ENCODE results near the gene DNAH3.
"Not testable (repeated sequence)": the region's sequence is repeated elsewhere in the genome, so short reads cannot be mapped to it uniquely, and the experiment has no call there.

Gene DNAH3

DNA sequence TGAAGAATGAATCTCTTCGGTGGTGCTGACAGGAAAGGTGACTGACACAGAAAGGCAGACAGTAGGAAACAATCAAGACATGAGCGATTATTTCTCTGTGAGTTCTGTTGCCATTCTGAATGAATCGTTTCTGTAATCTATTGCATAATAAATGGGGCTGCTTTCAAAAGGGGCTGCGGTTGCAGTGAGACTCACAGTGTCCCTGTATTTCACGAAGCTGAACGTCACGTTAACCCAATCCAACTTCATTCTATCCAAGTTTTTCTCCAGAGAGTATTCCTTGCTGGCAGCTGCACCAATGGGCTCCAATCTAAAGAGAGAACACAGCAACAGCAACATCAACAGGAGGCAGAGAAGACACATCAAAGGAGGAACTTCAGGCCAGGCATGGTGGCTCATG lies 75.4 kb downstream of the DNAH3 start:
- Mint-ChIP-seq H3K9me3 (no peaks in the 10 kb centered on the region), H3K27me3 (no peaks in the 10 kb centered on the region), H3K27ac (no peak overlapping the region), H3K4me3 (no peak overlapping the region), H3K4me1 (no peaks in the 10 kb centered on the region), H3K36me3 (no peaks in the 10 kb centered on the region)

- H3K27me3 Mint-ChIP-seq: no peaks in the 10 kb centered on the region
- H3K4me1 Mint-ChIP-seq: no peaks in the 10 kb centered on the region
- H3K36me3 Mint-ChIP-seq: no peaks in the 10 kb centered on the region
- H3K9me3 Mint-ChIP-seq: no peaks in the 10 kb centered on the region
- no peak overlapping the region for H3K27ac Mint-ChIP-seq
- no peak overlapping the region for H3K4me3 Mint-ChIP-seq
These were observed 77.7 kb downstream of the DNAH3 start for GRCh38 chr16:21072976-21073375.

DNA sequence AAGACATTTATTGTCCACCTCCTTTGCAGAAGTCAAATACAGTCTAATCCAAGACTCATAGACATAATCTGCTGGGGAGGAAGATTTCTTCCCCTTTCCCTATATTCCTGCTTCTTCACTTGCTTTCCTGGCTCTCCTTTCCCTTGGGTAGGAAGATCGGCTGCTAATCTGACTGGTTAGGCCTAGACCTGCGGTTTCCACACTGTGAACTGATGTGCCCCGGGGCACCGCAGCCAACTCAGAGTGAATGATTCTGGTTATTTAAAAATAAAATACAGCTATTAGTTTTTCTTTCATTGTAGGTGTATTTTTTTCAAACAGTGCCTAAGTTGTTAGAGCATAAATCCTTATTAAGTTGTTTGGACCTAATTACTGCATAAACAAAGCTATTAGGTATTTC lies 78.9 kb downstream of the DNAH3 start:
- Mint-ChIP-seq H3K36me3 (no peaks in the 10 kb centered on the region), H3K9me3 (no peaks in the 10 kb centered on the region), H3K27me3 (no peaks in the 10 kb centered on the region), H3K4me3 (no peak overlapping the region), H3K27ac (no peak overlapping the region), H3K4me1 (no peaks in the 10 kb centered on the region)

- no peaks in the 10 kb centered on the region for H3K4me1 Mint-ChIP-seq
- H3K9me3 Mint-ChIP-seq: no peaks in the 10 kb centered on the region
- H3K36me3 Mint-ChIP-seq: no peaks in the 10 kb centered on the region
- H3K27ac Mint-ChIP-seq: no peak overlapping the region
- no peaks in the 10 kb centered on the region for H3K27me3 Mint-ChIP-seq
- no peak overlapping the region for H3K4me3 Mint-ChIP-seq
These were observed 80.1 kb downstream of the DNAH3 start for GRCh38 chr16:21070564-21070963.

DNA sequence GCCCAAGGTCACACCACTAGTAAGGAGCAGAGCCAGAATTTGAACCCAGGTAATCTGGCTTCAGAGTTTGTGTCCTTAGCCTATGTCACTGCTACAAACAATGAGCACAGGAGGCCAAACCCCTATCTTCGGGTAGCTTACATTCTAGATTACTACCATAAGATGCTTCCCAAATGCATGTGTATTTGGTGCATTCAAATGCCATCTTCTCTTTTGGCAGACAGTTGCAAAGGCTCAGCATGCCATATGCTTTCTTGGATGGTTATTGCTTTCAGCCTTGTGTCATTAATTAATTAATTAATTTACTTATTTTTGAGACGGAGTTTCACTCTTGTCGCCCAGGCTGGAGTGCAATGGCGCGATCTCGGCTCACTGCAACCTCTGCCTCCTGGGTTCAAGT lies 80.7 kb downstream of the DNAH3 start:
- Mint-ChIP-seq H3K27ac (no peak overlapping the region), H3K9me3 (no peaks in the 10 kb centered on the region), H3K36me3 (no peaks in the 10 kb centered on the region), H3K4me1 (no peaks in the 10 kb centered on the region), H3K27me3 (no peaks in the 10 kb centered on the region), H3K4me3 (no peak overlapping the region)

DNA sequence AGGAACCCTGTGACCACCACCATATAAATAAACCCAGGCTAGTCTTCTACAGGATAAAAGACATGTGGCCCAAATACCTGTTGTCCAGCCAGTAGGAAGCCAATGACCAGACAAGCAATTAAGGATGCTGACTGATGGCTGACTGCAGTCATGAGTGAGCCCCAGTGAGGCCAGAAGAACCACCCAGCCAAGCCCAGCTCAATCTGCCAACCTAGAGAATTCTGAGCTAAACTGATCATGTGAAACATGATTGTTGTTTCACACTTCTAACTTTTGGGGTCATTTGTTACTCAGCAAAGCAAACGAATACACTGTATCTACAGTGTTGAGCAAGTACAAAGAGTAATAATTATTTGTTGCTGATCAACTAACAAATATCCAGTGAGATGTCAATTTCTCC lies 86.4 kb downstream of the DNAH3 start:
- Mint-ChIP-seq H3K9me3 (no peaks in the 10 kb centered on the region), H3K27me3 (no peaks in the 10 kb centered on the region), H3K4me1 (no peaks in the 10 kb centered on the region), H3K27ac (no peak overlapping the region), H3K4me3 (no peak overlapping the region), H3K36me3 (no peaks in the 10 kb centered on the region)

GRCh38 chr16:21063314-21063713 lies 87.3 kb downstream of the DNAH3 start:
- not testable (repeated sequence) for H3K4me3 Mint-ChIP-seq, H3K4me1 Mint-ChIP-seq, H3K36me3 Mint-ChIP-seq, H3K9me3 Mint-ChIP-seq, H3K27me3 Mint-ChIP-seq, H3K27ac Mint-ChIP-seq

DNA sequence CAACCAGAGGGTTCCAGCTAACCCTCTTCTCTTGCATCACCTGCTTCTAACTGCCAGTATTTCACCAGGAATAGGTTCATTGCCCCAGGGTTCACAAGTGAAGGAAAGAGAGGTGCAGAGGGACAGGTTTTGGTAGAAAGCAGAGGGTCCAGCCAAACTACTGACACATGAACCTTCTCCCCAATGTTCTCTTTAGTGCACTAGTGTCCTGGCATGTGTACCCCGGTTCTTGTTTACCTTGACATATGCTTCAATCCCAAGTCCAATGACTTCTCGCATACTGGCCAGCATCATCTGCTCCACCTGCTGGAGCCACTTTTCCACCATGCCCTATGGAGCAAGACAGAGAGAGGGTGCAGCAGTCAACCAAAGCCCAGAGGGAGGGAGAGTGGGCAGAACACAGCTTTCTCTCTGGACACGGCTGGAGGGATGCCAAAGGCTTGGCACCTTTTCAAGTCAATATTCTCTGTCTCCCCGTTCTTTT lies 90.6 kb downstream of the DNAH3 start:
- Mint-ChIP-seq H3K4me1 (no peaks in the 10 kb centered on the region), H3K27me3 (no peaks in the 10 kb centered on the region), H3K27ac (no peak overlapping the region), H3K36me3 (no peaks in the 10 kb centered on the region), H3K4me3 (no peak overlapping the region), H3K9me3 (no peaks in the 10 kb centered on the region)

DNA sequence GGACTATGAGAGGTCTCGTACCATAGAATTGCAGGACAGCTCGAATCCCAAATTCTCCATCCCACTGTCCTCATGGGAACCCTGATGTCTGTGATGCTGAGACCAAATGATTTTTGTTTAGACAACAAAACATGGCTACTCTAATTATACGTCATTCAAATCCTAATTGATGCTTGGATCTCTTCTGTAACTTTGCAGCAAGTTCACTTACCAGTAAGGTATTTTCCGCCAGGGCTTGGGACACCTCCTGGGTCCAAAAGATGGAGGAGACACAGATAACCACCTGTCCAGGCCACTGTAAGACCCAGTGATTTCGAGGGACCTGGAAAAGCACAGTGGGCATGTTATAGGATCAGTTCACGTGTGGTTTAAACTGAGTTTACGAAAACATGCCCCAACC lies 92.8 kb downstream of the DNAH3 start:
- no peaks in the 10 kb centered on the region for H3K4me1 Mint-ChIP-seq
- H3K27ac Mint-ChIP-seq: no peak overlapping the region
- no peaks in the 10 kb centered on the region for H3K9me3 Mint-ChIP-seq
- no peaks in the 10 kb centered on the region for H3K36me3 Mint-ChIP-seq
- no peak overlapping the region for H3K4me3 Mint-ChIP-seq
- H3K27me3 Mint-ChIP-seq: peaks cover under 1% of the 10 kb centered on the region

GRCh38 chr16:21056396-21056795 lies 94.2 kb downstream of the DNAH3 start:
- no peaks in the 10 kb centered on the region for H3K9me3 Mint-ChIP-seq
- no peaks in the 10 kb centered on the region for H3K36me3 Mint-ChIP-seq
- no peak overlapping the region for H3K4me3 Mint-ChIP-seq
- peaks cover 3% of the 10 kb centered on the region for H3K27me3 Mint-ChIP-seq
- H3K27ac Mint-ChIP-seq: no peak overlapping the region
- H3K4me1 Mint-ChIP-seq: no peaks in the 10 kb centered on the region

GRCh38 chr16:21055738-21056137 lies 94.9 kb downstream of the DNAH3 start:
- H3K9me3 Mint-ChIP-seq, H3K4me3 Mint-ChIP-seq, H3K27ac Mint-ChIP-seq, H3K27me3 Mint-ChIP-seq, H3K4me1 Mint-ChIP-seq, H3K36me3 Mint-ChIP-seq: not testable (repeated sequence)

DNA sequence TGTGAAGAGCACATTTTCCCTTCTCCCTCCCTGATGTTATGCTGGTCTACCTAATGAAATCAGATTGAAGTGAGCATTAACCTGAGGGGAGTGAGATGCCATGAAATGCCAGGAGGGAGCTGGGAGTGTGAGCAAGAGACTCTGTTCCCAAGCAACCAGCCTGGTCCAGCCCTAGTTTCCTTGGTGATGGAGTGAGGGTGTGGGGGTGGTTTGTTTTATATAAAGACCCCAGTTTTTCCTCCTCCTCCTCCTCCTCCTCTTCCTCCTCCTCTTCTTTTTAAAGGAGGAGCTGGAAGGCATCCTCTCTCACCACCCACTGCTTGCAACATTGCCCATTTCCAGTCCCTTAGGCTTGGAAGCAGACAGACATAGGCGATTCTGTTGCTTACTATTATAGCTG lies 97.1 kb downstream of the DNAH3 start:
- no peak overlapping the region for H3K27ac Mint-ChIP-seq
- peaks cover 6% of the 10 kb centered on the region for H3K27me3 Mint-ChIP-seq
- H3K9me3 Mint-ChIP-seq: no peaks in the 10 kb centered on the region
- H3K4me3 Mint-ChIP-seq: no peak overlapping the region
- H3K36me3 Mint-ChIP-seq: no peaks in the 10 kb centered on the region
- H3K4me1 Mint-ChIP-seq: no peaks in the 10 kb centered on the region

DNA sequence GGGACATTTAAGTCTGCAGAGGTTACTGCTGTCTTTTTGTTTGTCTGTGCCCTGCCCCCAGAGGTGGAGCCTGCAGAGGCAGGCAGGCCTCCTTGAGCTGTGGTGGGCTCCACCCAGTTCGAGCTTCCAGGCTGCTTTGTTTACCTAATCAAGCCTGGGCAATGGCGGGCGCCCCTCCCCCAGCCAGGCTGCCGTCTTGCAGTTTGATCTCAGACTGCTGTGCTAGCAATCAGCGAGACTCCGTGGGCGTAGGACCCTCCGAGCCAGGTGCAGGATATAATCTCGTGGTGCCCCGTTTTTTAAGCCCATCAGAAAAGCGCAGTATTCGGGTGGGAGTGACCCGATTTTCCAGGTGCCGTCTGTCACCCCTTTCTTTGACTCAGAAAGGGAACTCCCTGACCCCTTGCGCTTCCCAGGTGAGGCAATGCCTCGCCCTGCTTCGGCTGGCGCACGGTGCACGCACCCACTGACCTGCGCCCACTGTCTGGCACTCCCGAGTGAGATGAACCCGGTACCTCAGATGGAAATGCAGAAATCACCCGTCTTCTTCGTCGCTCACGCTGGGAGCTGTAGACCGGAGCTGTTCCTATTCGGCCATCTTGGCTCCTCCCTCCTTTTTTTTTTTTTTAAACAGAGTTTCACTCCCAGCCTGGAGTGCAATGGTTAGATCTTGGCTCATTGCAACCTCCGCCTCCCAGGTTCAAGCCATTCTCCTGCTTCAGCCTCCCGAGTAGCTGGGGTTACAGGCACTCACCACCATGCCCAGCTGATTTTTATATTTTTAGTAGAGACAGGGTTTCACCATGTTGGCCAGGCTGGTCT lies 102.3 kb downstream of the DNAH3 start:
- H3K36me3 Mint-ChIP-seq, H3K27ac Mint-ChIP-seq, H3K4me1 Mint-ChIP-seq, H3K4me3 Mint-ChIP-seq, H3K9me3 Mint-ChIP-seq, H3K27me3 Mint-ChIP-seq: not testable (repeated sequence)

- H3K27me3 Mint-ChIP-seq: no peaks in the 10 kb centered on the region
- no peak overlapping the region for H3K27ac Mint-ChIP-seq
- no peaks in the 10 kb centered on the region for H3K4me1 Mint-ChIP-seq
- H3K36me3 Mint-ChIP-seq: no peaks in the 10 kb centered on the region
- no peaks in the 10 kb centered on the region for H3K9me3 Mint-ChIP-seq
- H3K4me3 Mint-ChIP-seq: no peak overlapping the region
These were observed 112.4 kb downstream of the DNAH3 start for GRCh38 chr16:21038197-21038596.

DNA sequence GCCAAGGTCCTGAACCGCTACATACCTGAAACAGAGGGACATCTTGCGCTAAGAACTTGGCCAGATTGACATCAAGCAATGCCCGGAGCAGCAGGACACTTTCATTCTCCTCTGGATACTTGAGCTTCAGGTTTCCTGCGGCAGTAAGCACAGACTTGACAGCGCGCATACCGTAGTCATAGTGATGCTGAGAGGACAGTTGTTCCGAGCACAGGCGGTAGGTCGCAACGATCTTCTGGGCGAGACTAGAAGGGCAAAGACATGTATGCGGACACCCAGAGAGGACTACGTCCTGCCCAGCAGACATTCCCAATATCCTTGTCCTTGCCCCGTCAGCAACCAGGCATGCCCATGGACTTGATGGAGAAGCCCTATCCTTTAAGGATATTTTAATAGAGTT lies 112.9 kb downstream of the DNAH3 start:
- Mint-ChIP-seq H3K27ac (no peak overlapping the region), H3K36me3 (no peaks in the 10 kb centered on the region), H3K4me1 (no peaks in the 10 kb centered on the region), H3K27me3 (no peaks in the 10 kb centered on the region), H3K4me3 (no peak overlapping the region), H3K9me3 (no peaks in the 10 kb centered on the region)

- Mint-ChIP-seq H3K4me1 (no peaks in the 10 kb centered on the region), H3K27ac (no peak overlapping the region), H3K27me3 (no peaks in the 10 kb centered on the region), H3K36me3 (no peaks in the 10 kb centered on the region), H3K9me3 (no peaks in the 10 kb centered on the region), H3K4me3 (no peak overlapping the region)
These were observed 113.5 kb downstream of the DNAH3 start for GRCh38 chr16:21037168-21037567.

DNA sequence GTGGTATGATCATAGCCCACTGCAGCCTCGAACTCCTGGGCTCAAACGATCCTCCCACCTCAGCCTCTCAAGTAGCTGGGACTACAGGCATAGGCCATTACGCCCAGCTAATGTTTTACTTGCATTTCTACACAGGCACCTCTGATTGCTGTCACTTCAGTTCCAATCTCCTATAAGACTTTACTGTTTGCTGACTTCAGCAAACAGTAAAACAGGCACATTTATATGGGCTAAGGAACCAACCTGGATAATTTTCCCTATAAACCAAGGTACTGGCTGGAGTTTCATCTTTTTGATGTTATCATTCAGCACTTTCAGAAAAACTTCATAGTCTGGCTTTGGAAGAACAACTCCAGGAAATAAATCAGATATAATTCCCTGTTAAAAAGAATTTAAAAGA lies 114.2 kb downstream of the DNAH3 start:
- H3K27ac Mint-ChIP-seq: no peak overlapping the region
- no peaks in the 10 kb centered on the region for H3K4me1 Mint-ChIP-seq
- H3K9me3 Mint-ChIP-seq: no peaks in the 10 kb centered on the region
- H3K27me3 Mint-ChIP-seq: no peaks in the 10 kb centered on the region
- no peak overlapping the region for H3K4me3 Mint-ChIP-seq
- no peaks in the 10 kb centered on the region for H3K36me3 Mint-ChIP-seq
